SK-N-SH (cell line): ENCODE data around the gene AGAP1.

ENCODE experiments used
- FOSL2 ChIP-seq: IDR thresholded peaks from 2 replicates; pipeline ENCODE4 v1.4.0; 2012; ENCODE audit warnings: low read depth, mild to moderate bottlenecking, moderate library complexity, borderline replicate concordance
- GATA2 ChIP-seq: sonication (generic); formaldehyde crosslinking; IDR thresholded peaks from 2 replicates; pipeline ENCODE4 v1.5.0; 2020; ENCODE audit warnings: mild to moderate bottlenecking, missing genetic modification reagents
- MEF2A ChIP-seq: IDR thresholded peaks from 2 replicates; pipeline ENCODE4 v1.4.0; 2012; ENCODE audit warnings: low read depth, borderline replicate concordance
- NRF1 ChIP-seq: IDR thresholded peaks from 2 replicates; pipeline ENCODE4 v1.6.1; 2012; ENCODE audit warnings: low read depth, mild to moderate bottlenecking, low read length
- RFX5 ChIP-seq: IDR thresholded peaks from 2 replicates; pipeline ENCODE4 v1.6.1; 2012; ENCODE audit warnings: mild to moderate bottlenecking, improper control_type of control experiment, low read length
- TEAD4 ChIP-seq: IDR thresholded peaks from 2 replicates; pipeline ENCODE4 v1.4.0; 2012; ENCODE audit warnings: mild to moderate bottlenecking, borderline replicate concordance; ENCODE audit not compliant: insufficient read depth
- TF ChIP-seq, protein P1 (sequence below): fragments of 200-600 bp; sonication (generic); IDR thresholded peaks from 2 replicates; pipeline ENCODE4 v1.6.1; 2017; ENCODE audit warnings: antibody characterized with exemption, mild to moderate bottlenecking, moderate library complexity

DNA sequence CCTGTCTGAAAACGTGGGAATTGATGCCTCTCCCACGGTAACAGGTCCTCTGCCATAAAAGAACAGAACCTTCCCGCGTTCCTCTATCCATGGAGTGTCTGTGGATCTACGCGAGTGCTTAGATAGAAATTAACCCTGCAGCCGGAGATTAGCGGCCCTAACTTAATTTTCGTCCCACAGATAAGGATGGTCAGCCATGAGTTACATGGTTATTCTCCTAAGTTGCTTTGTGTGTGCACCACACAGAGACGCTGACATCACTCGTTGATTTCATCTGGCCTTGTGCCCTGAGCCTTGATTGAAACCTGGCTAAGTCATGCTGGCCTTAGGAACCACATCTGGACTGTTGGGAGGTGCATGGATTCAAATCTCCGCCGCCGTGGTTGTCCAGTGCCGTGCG is 542.2 kb downstream of the AGAP1 start:
- no peak for TF ChIP-seq NRF1
- TF ChIP-seq, protein P1, sequence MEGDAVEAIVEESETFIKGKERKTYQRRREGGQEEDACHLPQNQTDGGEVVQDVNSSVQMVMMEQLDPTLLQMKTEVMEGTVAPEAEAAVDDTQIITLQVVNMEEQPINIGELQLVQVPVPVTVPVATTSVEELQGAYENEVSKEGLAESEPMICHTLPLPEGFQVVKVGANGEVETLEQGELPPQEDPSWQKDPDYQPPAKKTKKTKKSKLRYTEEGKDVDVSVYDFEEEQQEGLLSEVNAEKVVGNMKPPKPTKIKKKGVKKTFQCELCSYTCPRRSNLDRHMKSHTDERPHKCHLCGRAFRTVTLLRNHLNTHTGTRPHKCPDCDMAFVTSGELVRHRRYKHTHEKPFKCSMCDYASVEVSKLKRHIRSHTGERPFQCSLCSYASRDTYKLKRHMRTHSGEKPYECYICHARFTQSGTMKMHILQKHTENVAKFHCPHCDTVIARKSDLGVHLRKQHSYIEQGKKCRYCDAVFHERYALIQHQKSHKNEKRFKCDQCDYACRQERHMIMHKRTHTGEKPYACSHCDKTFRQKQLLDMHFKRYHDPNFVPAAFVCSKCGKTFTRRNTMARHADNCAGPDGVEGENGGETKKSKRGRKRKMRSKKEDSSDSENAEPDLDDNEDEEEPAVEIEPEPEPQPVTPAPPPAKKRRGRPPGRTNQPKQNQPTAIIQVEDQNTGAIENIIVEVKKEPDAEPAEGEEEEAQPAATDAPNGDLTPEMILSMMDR = no peak
- TF ChIP-seq GATA2 (CRISPR knock-in tag) = peak; percentile 96
- TF ChIP-seq MEF2A = no peak
- TF ChIP-seq TEAD4 = peak; percentile 38; the same call in 1 of the 2 replicates
- no peak for TF ChIP-seq RFX5
- no peak for TF ChIP-seq FOSL2
